ENCODE data around the gene EDC4. TPM values are rescaled to one million over a fixed set of nuclear protein-coding genes. Genes with fewer than 3 reads are reported as not detected.

Gene EDC4
- total and polyA plus RNA-seq, 2 of the 13 experiments (the other 11 are each of a cell fraction or from before 2014, with no cell fraction given): 51.4 to 59.1 TPM

DNA sequence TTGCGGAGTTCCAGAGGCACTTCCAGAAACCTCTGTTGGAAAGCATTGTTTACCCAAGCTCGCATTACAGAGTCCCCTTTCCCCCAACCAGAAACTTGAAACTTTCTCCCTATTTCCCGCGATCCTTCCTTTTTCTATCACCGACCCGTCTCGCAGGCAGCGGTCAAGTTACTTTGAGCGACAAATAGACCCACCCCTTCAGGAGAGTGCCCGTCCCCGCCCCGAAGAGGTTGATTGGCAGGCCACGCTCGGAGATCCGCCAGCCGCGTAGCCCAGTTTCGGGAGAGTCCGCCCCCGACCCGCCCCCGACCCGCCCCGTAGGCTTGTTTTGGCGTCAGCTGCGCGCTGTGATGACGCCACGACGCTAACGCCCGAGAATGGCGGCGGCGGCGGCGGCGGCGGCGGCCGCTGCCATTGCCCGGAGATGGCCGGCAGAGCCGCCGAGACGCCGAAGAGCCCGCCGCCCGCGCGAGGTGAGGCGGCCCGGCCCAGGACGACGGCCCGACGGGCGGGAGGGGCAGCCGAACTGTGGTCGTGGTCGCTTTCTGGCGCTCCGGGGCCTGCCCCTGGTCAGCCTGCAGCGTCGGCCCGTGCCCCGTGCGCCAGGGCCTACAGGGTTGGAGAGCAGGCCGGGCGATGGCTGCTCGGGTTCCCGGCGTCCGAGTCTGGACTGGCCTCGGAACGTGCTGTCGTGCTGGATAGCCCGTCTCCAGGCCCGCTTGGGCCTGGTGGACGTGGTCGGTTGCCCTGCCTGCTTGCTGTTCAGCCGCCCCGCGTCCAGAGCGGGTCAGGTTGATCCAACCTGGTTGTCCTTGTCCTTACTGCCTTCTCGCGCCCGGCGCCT, 20.3 kb downstream of the EDC4 start, which contains the start of gene PSKH1 (continued):
- TF ChIP-seq, protein P1, sequence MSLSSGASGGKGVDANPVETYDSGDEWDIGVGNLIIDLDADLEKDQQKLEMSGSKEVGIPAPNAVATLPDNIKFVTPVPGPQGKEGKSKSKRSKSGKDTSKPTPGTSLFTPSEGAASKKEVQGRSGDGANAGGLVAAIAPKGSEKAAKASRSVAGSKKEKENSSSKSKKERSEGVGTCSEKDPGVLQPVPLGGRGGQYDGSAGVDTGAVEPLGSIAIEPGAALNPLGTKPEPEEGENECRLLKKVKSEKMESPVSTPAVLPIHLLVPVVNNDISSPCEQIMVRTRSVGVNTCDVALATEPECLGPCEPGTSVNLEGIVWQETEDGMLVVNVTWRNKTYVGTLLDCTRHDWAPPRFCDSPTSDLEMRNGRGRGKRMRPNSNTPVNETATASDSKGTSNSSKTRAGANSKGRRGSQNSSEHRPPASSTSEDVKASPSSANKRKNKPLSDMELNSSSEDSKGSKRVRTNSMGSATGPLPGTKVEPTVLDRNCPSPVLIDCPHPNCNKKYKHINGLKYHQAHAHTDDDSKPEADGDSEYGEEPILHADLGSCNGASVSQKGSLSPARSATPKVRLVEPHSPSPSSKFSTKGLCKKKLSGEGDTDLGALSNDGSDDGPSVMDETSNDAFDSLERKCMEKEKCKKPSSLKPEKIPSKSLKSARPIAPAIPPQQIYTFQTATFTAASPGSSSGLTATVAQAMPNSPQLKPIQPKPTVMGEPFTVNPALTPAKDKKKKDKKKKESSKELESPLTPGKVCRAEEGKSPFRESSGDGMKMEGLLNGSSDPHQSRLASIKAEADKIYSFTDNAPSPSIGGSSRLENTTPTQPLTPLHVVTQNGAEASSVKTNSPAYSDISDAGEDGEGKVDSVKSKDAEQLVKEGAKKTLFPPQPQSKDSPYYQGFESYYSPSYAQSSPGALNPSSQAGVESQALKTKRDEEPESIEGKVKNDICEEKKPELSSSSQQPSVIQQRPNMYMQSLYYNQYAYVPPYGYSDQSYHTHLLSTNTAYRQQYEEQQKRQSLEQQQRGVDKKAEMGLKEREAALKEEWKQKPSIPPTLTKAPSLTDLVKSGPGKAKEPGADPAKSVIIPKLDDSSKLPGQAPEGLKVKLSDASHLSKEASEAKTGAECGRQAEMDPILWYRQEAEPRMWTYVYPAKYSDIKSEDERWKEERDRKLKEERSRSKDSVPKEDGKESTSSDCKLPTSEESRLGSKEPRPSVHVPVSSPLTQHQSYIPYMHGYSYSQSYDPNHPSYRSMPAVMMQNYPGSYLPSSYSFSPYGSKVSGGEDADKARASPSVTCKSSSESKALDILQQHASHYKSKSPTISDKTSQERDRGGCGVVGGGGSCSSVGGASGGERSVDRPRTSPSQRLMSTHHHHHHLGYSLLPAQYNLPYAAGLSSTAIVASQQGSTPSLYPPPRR (CRISPR knock-in tag; IDR thresholded peaks at IDR 0.05; ENCODE audit: borderline replicate concordance): no peak
- TF ChIP-seq WIZ (CRISPR knock-in tag; IDR thresholded peaks at IDR 0.05) (no peak), ZSCAN12 (CRISPR knock-in tag; IDR thresholded peaks at IDR 0.05) (0 out of 2 replicates have a peak, but pooled peaks have one; percentile 10), NFE2 (CRISPR knock-in tag; IDR thresholded peaks at IDR 0.05) (no peak), CHD2 (IDR thresholded peaks at IDR 0.05; ENCODE audit: low read depth, low read length) (0 out of 2 replicates have a peak, but pooled peaks have one; percentile 42), SRF (IDR thresholded peaks at IDR 0.05; ENCODE audit: low read depth, low read length) (peak; percentile 68), ERF (CRISPR knock-in tag; IDR thresholded peaks at IDR 0.05) (peak; percentile 22), CEBPG (CRISPR knock-in tag; IDR thresholded peaks at IDR 0.05) (no peak), MZF1 (CRISPR knock-in tag; IDR thresholded peaks at IDR 0.05; ENCODE audit: borderline replicate concordance) (peak; percentile 77; the same call in 1 of the 2 replicates), ZSCAN31 (CRISPR knock-in tag; IDR thresholded peaks at IDR 0.05; ENCODE audit: low read depth) (peak; percentile 87), ZNF101 (CRISPR knock-in tag; IDR thresholded peaks at IDR 0.05; ENCODE audit: borderline replicate concordance, low read depth) (0 out of 2 replicates have a peak, but pooled peaks have one; percentile 49), ZNF552 (CRISPR knock-in tag; IDR thresholded peaks at IDR 0.05; ENCODE audit: borderline replicate concordance) (0 out of 2 replicates have a peak, but pooled peaks have one; percentile 24), BCL6 (CRISPR knock-in tag; IDR thresholded peaks at IDR 0.05) (no peak), HIVEP1 (CRISPR knock-in tag; IDR thresholded peaks at IDR 0.05) (peak; percentile 88), MAFG (CRISPR knock-in tag; IDR thresholded peaks at IDR 0.05) (no peak)
- TF ChIP-seq, protein P2, sequence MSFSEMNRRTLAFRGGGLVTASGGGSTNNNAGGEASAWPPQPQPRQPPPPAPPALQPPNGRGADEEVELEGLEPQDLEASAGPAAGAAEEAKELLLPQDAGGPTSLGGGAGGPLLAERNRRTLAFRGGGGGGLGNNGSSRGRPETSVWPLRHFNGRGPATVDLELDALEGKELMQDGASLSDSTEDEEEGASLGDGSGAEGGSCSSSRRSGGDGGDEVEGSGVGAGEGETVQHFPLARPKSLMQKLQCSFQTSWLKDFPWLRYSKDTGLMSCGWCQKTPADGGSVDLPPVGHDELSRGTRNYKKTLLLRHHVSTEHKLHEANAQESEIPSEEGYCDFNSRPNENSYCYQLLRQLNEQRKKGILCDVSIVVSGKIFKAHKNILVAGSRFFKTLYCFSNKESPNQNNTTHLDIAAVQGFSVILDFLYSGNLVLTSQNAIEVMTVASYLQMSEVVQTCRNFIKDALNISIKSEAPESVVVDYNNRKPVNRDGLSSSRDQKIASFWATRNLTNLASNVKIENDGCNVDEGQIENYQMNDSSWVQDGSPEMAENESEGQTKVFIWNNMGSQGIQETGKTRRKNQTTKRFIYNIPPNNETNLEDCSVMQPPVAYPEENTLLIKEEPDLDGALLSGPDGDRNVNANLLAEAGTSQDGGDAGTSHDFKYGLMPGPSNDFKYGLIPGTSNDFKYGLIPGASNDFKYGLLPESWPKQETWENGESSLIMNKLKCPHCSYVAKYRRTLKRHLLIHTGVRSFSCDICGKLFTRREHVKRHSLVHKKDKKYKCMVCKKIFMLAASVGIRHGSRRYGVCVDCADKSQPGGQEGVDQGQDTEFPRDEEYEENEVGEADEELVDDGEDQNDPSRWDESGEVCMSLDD (CRISPR knock-in tag; IDR thresholded peaks at IDR 0.05; ENCODE audit: borderline replicate concordance): peak; percentile 78; the same call in 1 of the 2 replicates
- TF ChIP-seq, protein P3, sequence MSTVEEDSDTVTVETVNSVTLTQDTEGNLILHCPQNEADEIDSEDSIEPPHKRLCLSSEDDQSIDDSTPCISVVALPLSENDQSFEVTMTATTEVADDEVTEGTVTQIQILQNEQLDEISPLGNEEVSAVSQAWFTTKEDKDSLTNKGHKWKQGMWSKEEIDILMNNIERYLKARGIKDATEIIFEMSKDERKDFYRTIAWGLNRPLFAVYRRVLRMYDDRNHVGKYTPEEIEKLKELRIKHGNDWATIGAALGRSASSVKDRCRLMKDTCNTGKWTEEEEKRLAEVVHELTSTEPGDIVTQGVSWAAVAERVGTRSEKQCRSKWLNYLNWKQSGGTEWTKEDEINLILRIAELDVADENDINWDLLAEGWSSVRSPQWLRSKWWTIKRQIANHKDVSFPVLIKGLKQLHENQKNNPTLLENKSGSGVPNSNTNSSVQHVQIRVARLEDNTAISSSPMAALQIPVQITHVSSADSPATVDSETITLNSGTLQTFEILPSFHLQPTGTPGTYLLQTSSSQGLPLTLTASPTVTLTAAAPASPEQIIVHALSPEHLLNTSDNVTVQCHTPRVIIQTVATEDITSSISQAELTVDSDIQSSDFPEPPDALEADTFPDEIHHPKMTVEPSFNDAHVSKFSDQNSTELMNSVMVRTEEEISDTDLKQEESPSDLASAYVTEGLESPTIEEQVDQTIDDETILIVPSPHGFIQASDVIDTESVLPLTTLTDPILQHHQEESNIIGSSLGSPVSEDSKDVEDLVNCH (CRISPR knock-in tag; IDR thresholded peaks at IDR 0.05): 0 out of 2 replicates have a peak, but pooled peaks have one; percentile 69
- TF ChIP-seq, protein P4, sequence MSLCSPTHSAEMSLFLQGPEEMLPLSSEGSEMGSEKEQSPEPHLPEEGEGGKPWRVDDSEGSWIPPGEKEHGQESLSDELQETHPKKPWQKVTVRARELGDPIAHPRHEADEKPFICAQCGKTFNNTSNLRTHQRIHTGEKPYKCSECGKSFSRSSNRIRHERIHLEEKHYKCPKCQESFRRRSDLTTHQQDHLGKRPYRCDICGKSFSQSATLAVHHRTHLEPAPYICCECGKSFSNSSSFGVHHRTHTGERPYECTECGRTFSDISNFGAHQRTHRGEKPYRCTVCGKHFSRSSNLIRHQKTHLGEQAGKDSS (CRISPR knock-in tag; IDR thresholded peaks at IDR 0.05; ENCODE audit: borderline replicate concordance, low read depth): peak; percentile 63
